Stimulated activated CD4-positive, alpha-beta T cell treated with anti-CD3 and anti-CD28 coated beads, Interleukin-1b, Interleukin-23, amount 100 ng/mL, for 24 hours (primary cell): ENCODE data around the gene GAB4.
"Not testable (repeated sequence)": the region's sequence is repeated elsewhere in the genome, so short reads cannot be mapped to it uniquely, and the experiment has no call there.

Source experiments
- DNase-seq, 4 experiments: peaks; one replicate each; pipeline ENCODE4 v3.0.0-alpha.2; 2020; ENCODE audit warnings: low read depth in 4 of 4, low spot score in 1 of 4

The GAB4 gene

DNA sequence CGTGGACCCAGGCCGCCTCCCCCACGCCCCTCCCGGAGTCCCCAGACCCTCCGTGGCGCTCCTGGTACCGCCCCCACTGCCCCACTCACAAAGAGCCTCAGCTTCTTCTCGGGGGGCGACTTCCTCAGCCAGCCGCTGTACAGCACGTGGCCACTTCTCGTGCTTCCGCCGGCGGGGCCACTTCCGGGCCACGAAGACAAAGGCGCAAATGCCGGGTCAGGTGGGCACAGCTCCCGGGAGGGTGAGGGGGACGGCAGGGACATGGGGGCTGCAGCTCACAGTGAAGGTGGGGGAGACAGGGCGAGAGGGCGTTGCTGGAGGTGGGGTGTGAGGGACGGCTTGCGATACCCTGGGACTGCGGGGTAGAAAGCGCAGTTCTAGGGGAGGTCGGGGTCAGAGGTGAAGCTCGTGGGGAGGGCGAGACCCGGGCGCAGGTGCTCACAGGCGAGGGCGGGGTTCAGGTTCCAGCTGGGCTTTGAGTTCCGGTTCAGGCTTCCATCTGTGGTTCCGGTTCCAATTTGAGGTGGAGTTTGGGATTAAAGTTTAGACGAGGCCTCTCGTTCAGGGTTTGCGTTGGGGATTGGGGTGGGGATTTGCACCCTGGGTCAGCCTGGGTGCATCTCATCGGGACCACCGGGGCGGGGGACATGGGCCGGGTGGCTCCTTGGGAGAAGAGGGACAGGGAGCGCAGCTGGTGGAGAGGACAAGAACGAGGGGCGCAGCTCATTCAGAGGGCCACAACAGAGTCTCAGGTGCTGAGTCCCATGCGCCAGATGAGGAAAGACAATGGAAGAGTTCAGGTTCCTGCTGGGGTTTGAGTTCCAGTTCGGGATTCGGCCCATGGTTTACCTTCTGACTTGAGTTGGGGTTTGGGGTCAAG is at the start of gene GAB4:
TSS of gene GAB4 (minus strand) at position 371 of the 880 bp plus-strand sequence. CDS start at position 263, 108 bp downstream.
- DNase-seq: no peak

DNA sequence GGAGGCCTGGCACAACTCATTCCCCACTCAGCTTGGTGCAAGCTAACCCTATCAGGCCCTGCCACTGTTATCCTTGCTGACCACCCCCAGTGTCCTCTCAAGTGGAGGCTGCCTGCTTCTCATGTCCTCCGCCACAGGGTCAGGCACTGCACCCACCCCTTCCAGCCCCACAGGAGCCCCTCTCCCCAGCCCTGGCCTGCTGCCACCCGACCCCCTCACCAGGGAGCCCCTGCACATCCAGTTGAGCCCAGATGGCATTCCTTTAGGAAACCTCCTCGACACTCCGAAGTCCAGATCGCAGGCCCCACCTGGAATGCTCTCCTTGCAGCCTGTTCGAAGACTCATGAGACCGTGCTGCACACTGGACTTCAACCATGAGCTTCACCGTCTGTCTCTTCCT is 48.8 kb upstream of the GAB4 start:
- no peak for DNase-seq

DNA sequence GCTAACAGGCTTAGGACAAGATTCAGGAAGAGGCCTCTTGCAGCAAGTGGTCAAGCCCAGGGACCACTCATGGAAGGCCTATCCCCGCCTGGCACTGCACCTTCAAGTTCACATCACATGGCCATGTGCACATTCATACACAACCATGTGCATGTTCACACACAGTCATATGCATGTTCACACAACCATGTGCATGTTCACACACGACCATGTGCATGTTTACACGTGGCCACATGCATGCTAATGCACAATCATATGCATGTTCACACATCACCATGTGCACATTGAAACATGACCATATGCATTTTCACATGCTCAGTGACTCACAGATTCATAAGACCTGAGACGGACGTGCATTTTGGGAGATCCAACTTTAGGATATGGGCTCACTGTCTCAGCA is 48.0 kb upstream of the GAB4 start:
- no peak for DNase-seq

- DNase-seq: no peak
Measured at GRCh38 chr22:17047656-17048055, 39.6 kb upstream of the GAB4 start.

DNA sequence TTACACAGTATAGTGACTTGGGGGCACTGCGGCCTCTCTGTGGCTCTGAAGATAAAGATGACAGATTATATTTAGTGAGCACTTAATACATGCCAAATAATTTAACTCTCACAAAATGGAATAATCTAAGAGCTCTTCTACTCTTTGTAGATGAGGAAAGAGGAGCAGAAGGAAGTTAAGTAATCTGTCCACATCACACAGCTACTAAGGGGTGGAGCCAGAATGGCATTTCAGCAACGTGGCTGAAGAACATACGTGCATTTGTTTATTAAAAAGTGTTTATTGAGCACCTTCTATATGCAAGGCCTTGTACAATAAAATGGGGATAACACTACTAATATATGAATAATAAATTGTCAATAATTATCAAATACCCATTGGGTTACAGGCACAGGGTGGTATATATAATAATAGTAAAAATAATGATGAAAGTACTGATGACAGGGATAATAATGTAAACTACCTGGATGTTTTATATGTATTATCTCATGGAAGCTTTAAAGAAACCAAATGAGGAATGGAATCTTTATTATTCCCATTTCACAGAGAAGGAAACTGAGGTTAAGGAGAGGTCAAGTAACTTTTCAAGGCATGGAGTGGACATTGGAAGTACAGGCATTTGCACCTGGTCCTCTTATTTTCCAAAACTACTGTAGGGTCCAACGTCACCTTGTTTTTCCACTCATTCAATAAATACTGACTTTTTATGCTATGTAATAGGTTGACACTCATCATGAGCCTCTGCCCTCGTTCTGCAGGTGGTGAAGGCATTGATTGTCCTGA is 38.7 kb upstream of the GAB4 start:
- DNase-seq: no peak

DNA sequence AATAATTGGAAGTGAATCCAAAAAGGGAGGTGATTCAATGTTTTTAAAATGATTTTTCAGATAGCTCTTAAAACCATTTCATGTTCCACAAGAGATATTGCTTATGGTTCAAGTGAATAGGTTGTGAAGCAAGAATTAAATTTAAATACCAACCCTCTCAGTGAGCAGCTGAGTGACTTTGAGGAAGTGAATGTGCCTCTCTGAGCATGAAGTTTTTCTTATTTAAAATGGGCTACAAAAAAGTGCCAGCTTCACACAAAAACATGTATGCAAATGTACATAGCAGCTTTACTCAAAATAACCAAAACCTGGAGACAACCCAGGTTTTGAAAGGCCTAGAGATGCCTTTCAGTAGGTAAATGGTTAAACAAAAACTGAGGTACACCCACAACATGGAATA is 35.5 kb upstream of the GAB4 start:
- no peak for DNase-seq

GRCh38 chr22:17036842-17037711 is 29.1 kb upstream of the GAB4 start:
- DNase-seq: not testable (repeated sequence)

- DNase-seq: not testable (repeated sequence)
Measured at GRCh38 chr22:17035976-17036841, 28.2 kb upstream of the GAB4 start.

DNA sequence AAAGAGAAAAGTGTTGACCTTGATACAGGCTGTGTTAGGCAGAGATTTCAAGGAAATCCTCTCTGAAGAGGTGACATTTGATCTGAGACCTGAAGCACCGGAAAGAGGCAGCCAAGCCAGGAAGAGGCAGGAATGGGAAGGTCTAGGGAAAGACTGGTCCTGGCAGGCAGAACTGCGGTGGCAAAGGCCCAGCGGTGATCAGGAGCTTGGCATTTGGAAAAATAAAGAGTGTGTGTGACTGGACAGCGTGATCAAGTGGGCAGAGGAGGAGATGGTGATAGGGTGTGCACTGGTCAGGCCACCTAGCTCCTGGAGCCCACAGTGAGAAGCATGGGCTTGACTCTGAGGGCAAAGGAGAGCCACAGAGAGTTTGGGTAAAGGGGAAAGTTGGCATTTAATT is 27.2 kb upstream of the GAB4 start:
- no peak for DNase-seq

GRCh38 chr22:17034532-17034931 is 26.5 kb upstream of the GAB4 start:
- DNase-seq: not testable (repeated sequence)

- not testable (repeated sequence) for DNase-seq
Measured at GRCh38 chr22:17032277-17032676, 24.3 kb upstream of the GAB4 start.

DNA sequence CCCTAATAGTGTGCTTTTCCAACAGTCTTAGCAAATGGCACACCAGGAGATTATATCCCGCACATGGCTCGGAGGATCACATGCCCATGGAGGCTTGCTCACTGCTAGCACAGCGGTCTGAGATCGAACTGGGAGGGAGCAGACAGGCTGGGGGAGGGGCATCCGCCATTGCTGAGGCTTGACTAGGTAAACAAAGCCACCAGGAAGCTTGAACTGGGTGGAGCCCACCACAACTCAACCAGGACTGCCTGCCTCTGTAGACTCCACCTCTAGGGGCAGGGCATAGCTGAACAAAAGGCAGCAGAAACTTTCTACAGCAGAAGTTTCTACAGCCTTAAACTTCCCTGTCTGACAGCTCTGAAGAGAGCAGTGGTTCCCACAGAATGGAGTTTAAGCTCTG is 16.4 kb upstream of the GAB4 start:
- not testable (repeated sequence) for DNase-seq

- not testable (repeated sequence) for DNase-seq
Measured at GRCh38 chr22:17015552-17015951, 7.5 kb upstream of the GAB4 start.

- DNase-seq: not testable (repeated sequence)
Measured at GRCh38 chr22:17014101-17014440, 6.0 kb upstream of the GAB4 start.

DNA sequence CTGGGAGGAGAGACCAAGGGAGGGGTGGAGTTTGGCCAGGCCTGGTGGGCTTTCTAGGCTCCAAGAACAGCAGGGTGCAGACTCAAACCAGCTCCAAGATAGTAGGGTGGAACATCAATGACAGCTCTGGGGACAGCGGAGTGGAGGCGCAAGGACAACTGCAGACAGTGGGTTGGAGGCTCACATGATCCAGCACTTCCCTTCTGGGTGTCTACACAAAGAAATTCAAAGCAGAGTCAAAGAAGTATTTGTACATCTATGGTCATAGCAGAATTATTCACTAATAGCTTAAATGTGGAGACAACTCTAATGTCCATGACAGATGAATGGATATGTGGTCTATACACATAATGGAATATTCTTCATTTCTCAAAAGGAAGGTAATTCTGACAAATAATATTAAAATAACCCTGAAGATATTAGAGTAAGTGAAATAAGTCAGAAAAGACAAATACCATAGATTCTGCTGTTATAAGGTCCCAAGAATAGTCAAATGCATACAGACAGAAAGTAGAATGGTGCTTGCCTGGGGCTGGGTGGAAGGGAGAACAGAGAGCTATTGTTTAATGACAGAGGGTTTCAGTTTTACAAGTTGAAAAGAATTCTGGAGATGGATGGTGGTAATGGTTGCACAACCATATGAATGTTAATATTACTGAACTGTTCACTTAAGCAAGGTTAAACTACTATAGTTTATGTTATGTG is 5.5 kb upstream of the GAB4 start:
- DNase-seq: no peak

DNA sequence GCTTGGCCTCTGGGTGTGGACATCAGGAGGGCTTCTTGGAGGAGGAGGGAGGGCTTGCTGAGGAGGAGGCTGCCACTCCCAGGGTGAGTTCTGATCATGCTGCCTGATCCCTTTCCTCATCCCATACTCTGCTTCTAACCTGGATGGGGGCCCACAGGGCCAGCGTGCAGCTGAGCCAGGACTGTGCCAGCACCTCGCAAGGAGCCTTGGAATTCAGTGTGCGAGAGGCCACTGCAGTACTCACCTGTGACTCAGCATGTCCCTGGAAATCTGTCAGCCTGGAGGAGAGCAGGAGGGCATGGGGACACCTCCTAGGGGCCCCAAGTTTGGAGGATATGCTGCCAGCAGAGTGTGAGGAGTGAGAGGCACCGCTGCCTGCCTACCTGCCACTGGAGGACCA is 4.2 kb upstream of the GAB4 start:
- DNase-seq: no peak

GRCh38 chr22:17009640-17010291 is 1.7 kb upstream of the GAB4 start:
- DNase-seq: no peak

- DNase-seq: no peak
Measured at GRCh38 chr22:17007257-17007656, 765 bp downstream of the GAB4 start.

DNA sequence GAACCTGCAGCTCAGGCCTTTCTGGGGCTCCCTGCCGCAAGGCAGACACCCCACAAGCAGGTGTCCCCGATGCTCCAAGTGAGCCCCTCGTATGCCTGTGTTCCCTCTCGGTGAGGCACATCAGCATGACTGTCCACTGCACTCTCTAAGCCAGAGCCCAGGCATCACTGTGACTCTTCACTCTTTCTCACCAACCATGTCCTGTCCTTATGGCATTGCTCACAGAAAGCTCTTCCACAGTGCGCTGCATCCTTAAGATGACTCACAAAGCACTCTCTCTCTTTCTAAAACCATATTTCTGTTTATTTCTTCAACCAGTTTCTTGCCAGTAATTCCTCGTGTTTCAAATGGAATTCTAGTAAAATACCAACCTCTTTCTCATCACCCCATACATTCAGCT is 18.1 kb downstream of the GAB4 start:
- DNase-seq: no peak
